GM19455 (cell line): ENCODE results near the gene KIF25.

Experiments
- ATAC-seq: cut with Tn5 transposase; IDR thresholded peaks from one replicate; pipeline ENCODE4 v1.9.1; 2021; ENCODE audit not compliant: unreplicated experiment

Gene KIF25

GRCh38 chr6:168035098-168035660 is 37.7 kb downstream of the KIF25 start:
- ATAC-seq: no peak

- no peak for ATAC-seq
These were observed 38.4 kb downstream of the KIF25 start for GRCh38 chr6:168035661-168036545.

GRCh38 chr6:168037242-168037641 is 39.8 kb downstream of the KIF25 start:
- no peak for ATAC-seq

GRCh38 chr6:168037856-168038255 is 40.4 kb downstream of the KIF25 start:
- no peak for ATAC-seq

GRCh38 chr6:168038576-168039140 is 41.2 kb downstream of the KIF25 start:
- ATAC-seq: no peak

- no peak for ATAC-seq
These were observed 41.8 kb downstream of the KIF25 start for GRCh38 chr6:168039301-168039700.

- ATAC-seq: no peak
These were observed 42.4 kb downstream of the KIF25 start for GRCh38 chr6:168039849-168040248.

- no peak for ATAC-seq
These were observed 43.5 kb downstream of the KIF25 start for GRCh38 chr6:168040856-168041496.

- no peak for ATAC-seq
These were observed 44.5 kb downstream of the KIF25 start for GRCh38 chr6:168041928-168042327.

GRCh38 chr6:168042426-168043192 is 45.1 kb downstream of the KIF25 start:
- no peak for ATAC-seq

- no peak for ATAC-seq
These were observed 45.8 kb downstream of the KIF25 start for GRCh38 chr6:168043193-168043847.

- no peak for ATAC-seq
These were observed 46.5 kb downstream of the KIF25 start for GRCh38 chr6:168043848-168044415.

- ATAC-seq: no peak
These were observed 47.2 kb downstream of the KIF25 start for GRCh38 chr6:168044521-168045130.

- ATAC-seq: no peak
These were observed 47.7 kb downstream of the KIF25 start for GRCh38 chr6:168045141-168045691.

GRCh38 chr6:168045706-168046620 is 48.5 kb downstream of the KIF25 start:
- no peak for ATAC-seq

GRCh38 chr6:168046696-168047095 is 49.2 kb downstream of the KIF25 start:
- ATAC-seq: no peak

- no peak for ATAC-seq
These were observed 50.6 kb downstream of the KIF25 start for GRCh38 chr6:168047841-168048723.

- ATAC-seq: no peak
These were observed 51.2 kb downstream of the KIF25 start for GRCh38 chr6:168048724-168049025.
